Ovary (tissue), 9 donors: ENCODE results near the gene STMN3. TPM values are rescaled to one million over a fixed set of nuclear protein-coding genes. Genes with fewer than 3 reads are reported as not detected.
"Not testable (repeated sequence)": the region's sequence is repeated elsewhere in the genome, so short reads cannot be mapped to it uniquely, and the experiment has no call there.

ENCODE experiments used
- DNase-seq, 5 donors: peaks; one replicate each; pipeline ENCODE4 v3.0.0-alpha.2; 2019 to 2020
- H3K27ac ChIP-seq, 2 donors: fragments of 200-600 bp; one replicate each; pipeline versions ENCODE4 v1.5.1 to v1.8.0; 2019 to 2022
- H3K27me3 ChIP-seq: fragments of 200-600 bp; one replicate; pipeline ENCODE4 v1.8.0; 2022
- H3K36me3 ChIP-seq: fragments of 200-600 bp; sonication (generic); one replicate; pipeline ENCODE4 v1.5.1; 2019
- H3K4me1 ChIP-seq: one replicate; pipeline ENCODE4 v1.8.1; 2013; ENCODE audit warnings: mild to moderate bottlenecking, moderate library complexity; ENCODE audit not compliant: insufficient read depth
- H3K4me3 ChIP-seq: fragments of 200-600 bp; sonication (generic); one replicate; pipeline ENCODE4 v1.5.1; 2017
- H3K9me3 ChIP-seq, 2 donors: fragments of 200-600 bp in 1 of 2; sonication (generic) in 1 of 2; one replicate each; pipeline versions ENCODE4 v1.5.1 to v1.8.1; 2013 to 2019; ENCODE audit warnings: mild to moderate bottlenecking in 1 of 2, moderate library complexity in 1 of 2
- EP300 ChIP-seq: sonication (generic); formaldehyde crosslinking; IDR thresholded peaks from one replicate; pipeline ENCODE4 v1.6.1; 2017; ENCODE audit warnings: antibody characterized with exemption
- POLR2A ChIP-seq: fragments of 450-650 bp; IDR thresholded peaks from one replicate; pipeline ENCODE4 v1.6.1; 2017; ENCODE audit warnings: antibody characterized with exemption, mild to moderate bottlenecking, moderate library complexity
- WGBS, 3 donors: extraction: QIAGEN DNeasy Blood & Tissue Kit in 1 of 3; methylation state at CpG; one replicate each; pipeline versions ENCODE4 v1.1.5 to v1.1.7; 2013 to 2017; 5-methylcytosine and 5-hydroxymethylcytosine counted together
- intact Hi-C, 4 donors: fragments of 100-400 bp; cut with DNase I; formaldehyde crosslinking; loops; one replicate each; pipeline versions ENCODE4 v1.11.0 to v1.15.1; 2022 to 2023
- polyA plus RNA-seq, 2 donors: library from polyadenylated mRNA; stranded (reverse); fragments of 200-250 nt in 1 of 2; fragments of 350-450 nt in 1 of 2; fragmentation: Illumina TruSeq in 1 of 2; extraction: RNeasy Lipid Tissue Mini Kit (QIAGEN cat#74804) in 1 of 2; gene quantifications; one replicate each; pipeline ENCODE4 v1.2.3, GENCODE V29; 2013 to 2014
- total RNA-seq, 7 donors: library from RNA; depleted of rRNA in 2 of 7; stranded (reverse); fragments of >200 nt in 2 of 7; fragmentation: NEBNext Ultra II Directional in 3 of 7; extraction: Animal tissue kit (Norgen Biotek cat#: 25700) in 3 of 7; gene quantifications; one replicate each; pipeline versions ENCODE4 v1.1.0 to v1.2.4, GENCODE V29; 2016 to 2023
- TF ChIP-seq, protein P1 (sequence below), 3 donors: fragments of 450-650 bp in 2 of 3; fragments of 200-600 bp in 1 of 3; IDR thresholded peaks; one replicate each; pipeline versions ENCODE4 v1.5.1 to v1.8.0; 2016 to 2022; ENCODE audit warnings: antibody characterized with exemption in 3 of 3, mild to moderate bottlenecking in 1 of 3
- donor health status: DM: no; HTN: no; CAD: no; lungs with moderate emphysema.
- donor health status: DM: no; HTN: no; CAD: no.
- donor health status: Bipolar disorder and iron deficiency.
- donor health status: DM: yes; HTN: yes; CAD: no.
- donor health status: DM: no; HTN: no; CAD: no.
- donor health status: DM: yes; HTN: yes; CAD: no.

STMN3 gene
- total and polyA plus RNA-seq, 9 donors: 7.4 to 91.1 (median 58.7) TPM

DNA sequence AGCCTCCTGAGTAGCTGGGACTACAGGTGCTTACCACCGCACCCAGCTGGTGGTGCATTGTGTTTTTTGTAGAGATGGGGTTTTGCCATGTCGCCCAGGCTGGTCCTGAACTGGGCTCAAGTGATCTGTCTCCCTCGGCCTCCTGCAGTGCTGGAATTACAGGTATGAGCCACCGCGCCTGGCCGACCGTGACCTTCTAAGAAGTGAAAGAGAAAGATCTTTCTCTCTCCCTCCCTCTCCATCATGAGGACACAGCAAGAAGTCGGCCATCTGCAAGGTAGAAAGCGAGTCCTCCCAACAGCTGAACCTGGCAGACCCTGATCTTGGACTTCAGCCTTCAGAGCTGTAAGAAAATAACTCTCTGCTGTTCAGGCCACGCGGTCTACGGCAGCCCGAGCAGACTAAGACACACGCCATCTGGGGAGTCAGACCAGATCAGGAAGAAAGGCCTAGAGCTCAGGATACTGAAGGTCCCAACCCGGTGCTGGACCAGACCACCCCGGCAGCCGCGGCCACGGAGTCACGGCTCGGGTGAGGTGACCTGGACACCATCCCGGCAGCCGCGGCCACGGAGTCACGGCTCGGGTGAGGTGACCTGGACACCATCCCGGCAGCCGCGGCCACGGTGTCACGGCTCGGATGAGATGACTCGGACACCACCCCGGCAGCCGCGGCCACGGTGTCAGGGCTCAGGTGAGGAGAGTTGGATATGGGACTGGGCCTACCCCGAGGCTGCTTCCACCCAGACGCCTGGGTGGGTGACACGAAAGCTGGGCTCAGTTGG, 35.9 kb downstream of the STMN3 start:
- H3K4me1 ChIP-seq: no peaks in the 10 kb centered on the region
- intact Hi-C loops: loop anchor here in 1 of 4 donors (5.0 kb wide), 1 partner anchor 340 kb away; no protein-coding TSS in a partner anchor
- DNase-seq: no peak
- H3K27me3 ChIP-seq: no peaks in the 10 kb centered on the region
- no peaks in the 10 kb centered on the region for H3K9me3 ChIP-seq
- TF ChIP-seq EP300 (no peak), POLR2A (no peak)
- TF ChIP-seq, protein P1, sequence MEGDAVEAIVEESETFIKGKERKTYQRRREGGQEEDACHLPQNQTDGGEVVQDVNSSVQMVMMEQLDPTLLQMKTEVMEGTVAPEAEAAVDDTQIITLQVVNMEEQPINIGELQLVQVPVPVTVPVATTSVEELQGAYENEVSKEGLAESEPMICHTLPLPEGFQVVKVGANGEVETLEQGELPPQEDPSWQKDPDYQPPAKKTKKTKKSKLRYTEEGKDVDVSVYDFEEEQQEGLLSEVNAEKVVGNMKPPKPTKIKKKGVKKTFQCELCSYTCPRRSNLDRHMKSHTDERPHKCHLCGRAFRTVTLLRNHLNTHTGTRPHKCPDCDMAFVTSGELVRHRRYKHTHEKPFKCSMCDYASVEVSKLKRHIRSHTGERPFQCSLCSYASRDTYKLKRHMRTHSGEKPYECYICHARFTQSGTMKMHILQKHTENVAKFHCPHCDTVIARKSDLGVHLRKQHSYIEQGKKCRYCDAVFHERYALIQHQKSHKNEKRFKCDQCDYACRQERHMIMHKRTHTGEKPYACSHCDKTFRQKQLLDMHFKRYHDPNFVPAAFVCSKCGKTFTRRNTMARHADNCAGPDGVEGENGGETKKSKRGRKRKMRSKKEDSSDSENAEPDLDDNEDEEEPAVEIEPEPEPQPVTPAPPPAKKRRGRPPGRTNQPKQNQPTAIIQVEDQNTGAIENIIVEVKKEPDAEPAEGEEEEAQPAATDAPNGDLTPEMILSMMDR (IDR thresholded peaks at IDR 0.05): no peak
- no peak overlapping the region for H3K4me3 ChIP-seq
- WGBS, 3 donors: 85 to 94% (median 91%) methylated on average over 38 to 41 of the region's 41 CpGs
- H3K36me3 ChIP-seq: no peaks in the 10 kb centered on the region
- no peak overlapping the region for H3K27ac ChIP-seq

DNA sequence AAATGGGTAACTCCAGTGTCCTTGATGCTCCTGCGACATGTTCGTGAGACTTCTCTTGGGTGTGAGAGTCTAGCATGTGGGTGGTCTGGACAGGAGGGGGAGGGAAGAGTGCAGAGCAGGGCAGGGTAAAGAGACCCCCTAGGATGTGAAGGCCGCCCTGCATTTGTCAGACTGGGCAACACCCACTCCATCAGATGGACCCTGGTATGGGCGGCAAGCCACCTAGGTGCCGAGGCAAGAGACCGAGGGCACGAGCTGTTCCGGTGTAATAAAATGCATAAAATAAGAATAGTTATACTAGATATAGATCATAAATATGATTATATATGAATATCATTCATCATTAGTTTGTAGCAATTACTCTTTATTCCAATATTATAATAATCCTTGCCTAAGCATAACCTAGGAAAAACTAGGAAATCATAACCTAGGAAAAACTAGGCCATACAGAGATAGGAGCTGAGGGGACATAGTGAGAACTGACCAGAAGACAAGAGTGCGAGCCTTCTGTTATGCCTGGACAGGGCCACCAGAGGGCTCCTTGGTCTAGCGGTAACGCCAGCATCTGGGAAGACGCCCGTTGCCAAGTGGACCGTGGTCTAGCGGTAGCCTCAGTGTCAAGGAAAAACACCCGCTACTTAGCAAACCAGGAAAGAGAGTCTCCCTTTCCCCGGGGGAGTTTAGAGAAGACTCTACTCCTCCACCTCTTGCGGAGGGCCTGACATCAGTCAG, 39.2 kb downstream of the STMN3 start:
- H3K36me3 ChIP-seq, intact Hi-C loops, H3K27ac ChIP-seq, DNase-seq, H3K9me3 ChIP-seq, H3K27me3 ChIP-seq, H3K4me1 ChIP-seq, H3K4me3 ChIP-seq: not testable (repeated sequence)
- WGBS, 3 donors: 65 to 74% (median 73%) methylated on average over 17 to 18 of the region's 18 CpGs

- WGBS, 3 donors: 79 to 86% (median 81%) methylated on average over 20 of the region's 20 CpGs
- no peak for TF ChIP-seq POLR2A
- TF ChIP-seq, protein P1 (IDR thresholded peaks at IDR 0.05): no peak
- no peak for TF ChIP-seq EP300
- no peak for DNase-seq
- Histone ChIP-seq H3K27ac (no peak overlapping the region), H3K9me3 (no peaks in the 10 kb centered on the region), H3K36me3 (no peaks in the 10 kb centered on the region), H3K4me3 (no peak overlapping the region), H3K4me1 (no peaks in the 10 kb centered on the region), H3K27me3 (no peaks in the 10 kb centered on the region)
- intact Hi-C loops: no loop called here
Measured at GRCh38 chr20:63612276-63612931, 40.8 kb downstream of the STMN3 start.

DNA sequence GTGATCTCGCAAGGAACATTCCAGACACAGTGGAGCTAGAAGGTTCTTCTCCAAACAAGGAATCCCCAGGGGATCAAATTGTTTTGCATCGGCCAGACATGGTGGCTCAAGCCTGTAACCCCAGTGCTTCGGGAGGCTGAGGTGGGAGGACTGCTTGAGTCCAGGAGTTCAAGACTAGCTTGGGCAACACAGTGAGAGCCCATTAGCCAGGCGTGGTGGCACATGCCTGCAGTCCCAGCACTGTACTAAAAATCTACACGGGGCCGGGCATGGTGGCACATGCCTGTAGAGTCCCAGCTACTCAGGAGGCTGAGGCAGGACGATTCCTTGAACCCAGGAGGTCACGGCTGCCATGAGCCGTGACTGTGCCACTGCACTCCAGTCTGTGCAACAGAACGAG, 41.6 kb downstream of the STMN3 start:
- WGBS, 3 donors: 90 to 91% (median 90%) methylated on average over 10 of the region's 10 CpGs
- intact Hi-C loops: no loop called here
- TF ChIP-seq, protein P1 (IDR thresholded peaks at IDR 0.05): no peak
- TF ChIP-seq POLR2A (no peak), EP300 (no peak)

More for the DNA sequence above, 41.6 kb downstream of the STMN3 start:
- no peaks in the 10 kb centered on the region for H3K27me3 ChIP-seq
- no peaks in the 10 kb centered on the region for H3K9me3 ChIP-seq
- no peak for DNase-seq
- H3K4me1 ChIP-seq: no peaks in the 10 kb centered on the region
- H3K36me3 ChIP-seq: no peaks in the 10 kb centered on the region
- no peak overlapping the region for H3K27ac ChIP-seq
- H3K4me3 ChIP-seq: no peak overlapping the region
